Measurements from ENCODE around the gene RAD18. TPM values are rescaled to one million over a fixed set of nuclear protein-coding genes. Genes with fewer than 3 reads are reported as not detected.
A peak's percentile ranks its signal among the peaks of the same experiment; 100 is the strongest.

Gene RAD18, protein sequence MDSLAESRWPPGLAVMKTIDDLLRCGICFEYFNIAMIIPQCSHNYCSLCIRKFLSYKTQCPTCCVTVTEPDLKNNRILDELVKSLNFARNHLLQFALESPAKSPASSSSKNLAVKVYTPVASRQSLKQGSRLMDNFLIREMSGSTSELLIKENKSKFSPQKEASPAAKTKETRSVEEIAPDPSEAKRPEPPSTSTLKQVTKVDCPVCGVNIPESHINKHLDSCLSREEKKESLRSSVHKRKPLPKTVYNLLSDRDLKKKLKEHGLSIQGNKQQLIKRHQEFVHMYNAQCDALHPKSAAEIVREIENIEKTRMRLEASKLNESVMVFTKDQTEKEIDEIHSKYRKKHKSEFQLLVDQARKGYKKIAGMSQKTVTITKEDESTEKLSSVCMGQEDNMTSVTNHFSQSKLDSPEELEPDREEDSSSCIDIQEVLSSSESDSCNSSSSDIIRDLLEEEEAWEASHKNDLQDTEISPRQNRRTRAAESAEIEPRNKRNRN
- polyA plus RNA-seq (ENCODE audit: insufficient read length in 12 of 12): 10 to 100 TPM in 1 of 12 donors, 1 to 10 TPM in 10, not detected in 1; 4.3 to 12.9 (median 7.4) TPM
- long read RNA-seq, donor 1, full-length matches to known transcripts: 1 of 1 reads
- long read RNA-seq, donor 1, partial matches to known transcripts: 0 of 1 reads
- long read RNA-seq, donor 1, other reads (novel, unspliced or antisense): 0 of 1 reads
- long read RNA-seq, donor 2, full-length matches to known transcripts: 2 of 2 reads
- long read RNA-seq, donor 2, partial matches to known transcripts: 0 of 2 reads
- long read RNA-seq, donor 2, other reads (novel, unspliced or antisense): 0 of 2 reads
- long read RNA-seq, donor 3: 0 reads
- long read RNA-seq, donor 4: 0 reads
- long read RNA-seq, donor 5, full-length matches to known transcripts: 4 of 4 reads
- long read RNA-seq, donor 5, partial matches to known transcripts: 0 of 4 reads
- long read RNA-seq, donor 5, other reads (novel, unspliced or antisense): 0 of 4 reads
- long read RNA-seq, donor 6, partial matches to known transcripts: 0 of 2 reads
- long read RNA-seq, donor 6, other reads (novel, unspliced or antisense): 0 of 2 reads
- long read RNA-seq, donor 7: 0 reads
- long read RNA-seq, donor 8, full-length matches to known transcripts: 2 of 357 reads
- long read RNA-seq, donor 8, partial matches to known transcripts: 348 of 357 reads
- long read RNA-seq, donor 8, other reads (novel, unspliced or antisense): 7 of 357 reads
- long read RNA-seq, donor 9, full-length matches to known transcripts: 1 of 1 reads
- long read RNA-seq, donor 9, partial matches to known transcripts: 0 of 1 reads
- long read RNA-seq, donor 9, other reads (novel, unspliced or antisense): 0 of 1 reads
- long read RNA-seq, donor 10, full-length matches to known transcripts: 2 of 2 reads
- long read RNA-seq, donor 10, partial matches to known transcripts: 0 of 2 reads
- long read RNA-seq, donor 10, other reads (novel, unspliced or antisense): 0 of 2 reads
- long read RNA-seq, donor 11, full-length matches to known transcripts: 1 of 7 reads
- long read RNA-seq, donor 11, partial matches to known transcripts: 6 of 7 reads
- long read RNA-seq, donor 11, other reads (novel, unspliced or antisense): 0 of 7 reads

DNA sequence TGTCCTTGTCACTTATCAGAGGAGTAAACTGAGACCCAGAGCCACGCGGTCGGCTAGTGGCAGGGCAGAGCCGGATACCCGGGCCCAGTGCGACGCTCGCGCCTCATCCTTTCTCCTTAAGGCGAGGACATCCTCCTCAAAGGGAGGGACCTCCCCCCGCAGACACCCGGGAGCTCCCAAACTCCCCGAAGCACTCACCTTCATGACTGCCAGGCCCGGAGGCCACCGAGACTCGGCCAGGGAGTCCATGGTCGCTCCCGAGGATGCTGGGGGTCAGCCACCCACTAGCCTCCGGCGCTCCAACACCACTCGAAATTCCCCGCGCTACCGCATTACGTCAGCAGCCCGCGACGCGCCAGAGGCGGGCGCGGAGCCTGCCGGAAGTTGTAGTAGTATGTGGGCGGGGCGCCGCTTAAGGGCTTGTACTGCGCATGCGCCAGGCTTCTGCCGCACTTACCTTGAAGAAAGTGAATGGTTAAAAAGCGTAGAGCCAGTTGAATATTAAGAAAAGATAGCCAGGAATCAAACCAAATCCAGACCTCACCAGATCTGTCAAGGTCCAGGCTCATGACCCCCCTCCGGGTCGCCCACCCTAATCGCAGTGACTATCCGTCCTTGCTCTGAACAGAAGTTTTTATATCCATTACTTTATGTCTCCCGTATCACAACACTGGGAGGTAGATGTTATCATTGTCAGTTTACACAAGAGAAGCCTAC, at the start of gene RAD18:
Gene RAD18 (minus strand): TSS at position 336 of the 717 bp plus-strand sequence. CDS start 87 bp downstream, at position 249.
- peak; percentile 91 for DNase-seq

DNA sequence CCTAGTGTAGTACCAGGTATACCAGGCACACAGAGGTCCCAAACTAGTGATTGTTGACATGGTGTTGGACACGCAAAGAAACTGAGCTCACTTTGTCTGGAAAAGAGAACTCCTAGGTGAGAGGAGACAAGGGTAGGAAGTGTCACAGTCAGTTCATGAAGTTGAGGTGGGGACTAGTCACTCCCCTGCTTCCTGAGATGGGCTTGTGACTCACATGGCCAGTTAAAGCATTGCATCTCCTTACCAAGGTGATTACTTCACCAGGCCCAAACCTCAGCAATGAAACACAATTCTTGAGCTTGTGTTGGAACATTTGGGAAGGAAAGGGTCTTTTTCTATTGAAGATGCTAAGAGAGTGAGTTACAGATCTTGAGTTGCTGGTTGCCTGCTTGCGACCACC, 49.2 kb upstream of the RAD18 start:
- DNase-seq: no peak

DNA sequence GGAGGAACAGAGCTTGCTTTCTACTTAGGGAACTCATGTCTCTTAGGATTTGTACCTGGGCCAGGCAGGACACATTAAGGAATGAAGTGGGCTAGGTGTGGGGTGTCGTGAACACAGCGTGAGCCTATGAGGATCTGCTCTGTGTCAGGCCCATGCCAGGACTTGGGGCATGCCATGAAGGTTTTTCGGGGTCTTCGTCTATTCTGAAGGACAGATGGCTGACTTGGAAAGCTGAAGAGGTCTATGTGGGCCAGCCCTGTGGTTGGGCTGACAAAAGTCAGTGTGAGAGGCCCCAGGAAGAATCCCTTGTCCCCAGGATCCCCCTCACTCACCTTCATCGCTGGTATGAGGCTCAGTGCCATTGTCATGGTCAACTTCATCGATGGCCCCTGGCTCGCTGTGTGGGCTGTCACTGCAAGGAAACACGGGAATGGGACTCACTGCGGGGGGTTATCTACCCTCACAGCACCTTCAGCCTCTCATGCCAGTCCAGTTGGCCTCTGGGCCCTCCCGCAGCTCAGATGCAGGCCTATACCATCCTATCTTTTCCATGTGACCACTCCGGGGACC, 46.8 kb upstream of the RAD18 start:
- DNase-seq: no peak

DNA sequence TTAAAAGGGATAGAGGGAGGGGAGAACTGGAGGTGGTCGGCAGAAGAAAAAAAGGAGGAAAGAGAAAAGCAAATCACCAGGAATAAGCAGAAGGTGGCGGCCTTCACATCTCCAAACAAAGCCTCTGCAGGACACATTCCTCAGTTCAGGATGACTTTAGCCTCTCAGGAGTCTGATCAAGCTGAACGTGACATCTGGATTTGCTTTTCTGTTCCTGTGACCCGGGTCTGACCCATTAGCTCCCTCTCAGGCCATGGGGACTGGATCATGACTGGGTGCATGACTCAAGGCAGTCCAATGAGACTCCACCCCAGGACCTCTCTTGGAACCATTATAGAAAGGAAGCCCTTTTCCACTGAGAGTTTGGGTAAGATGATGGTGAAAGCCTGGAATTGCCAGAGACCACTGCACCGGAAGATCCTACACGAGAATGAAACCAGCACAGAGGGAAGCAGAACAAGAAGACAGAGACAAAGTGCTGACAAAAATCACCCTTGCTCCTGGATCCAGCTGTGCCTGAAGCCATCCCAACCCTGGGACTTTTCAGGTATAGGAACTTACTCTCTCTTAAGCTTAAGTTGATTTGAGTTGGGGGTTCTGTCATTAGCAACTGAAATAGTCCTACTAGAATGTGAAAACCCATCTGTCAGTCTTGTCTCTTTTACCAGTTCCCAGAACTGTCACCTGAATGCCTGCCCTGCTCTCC, 45.4 kb upstream of the RAD18 start:
- DNase-seq: no peak

DNA sequence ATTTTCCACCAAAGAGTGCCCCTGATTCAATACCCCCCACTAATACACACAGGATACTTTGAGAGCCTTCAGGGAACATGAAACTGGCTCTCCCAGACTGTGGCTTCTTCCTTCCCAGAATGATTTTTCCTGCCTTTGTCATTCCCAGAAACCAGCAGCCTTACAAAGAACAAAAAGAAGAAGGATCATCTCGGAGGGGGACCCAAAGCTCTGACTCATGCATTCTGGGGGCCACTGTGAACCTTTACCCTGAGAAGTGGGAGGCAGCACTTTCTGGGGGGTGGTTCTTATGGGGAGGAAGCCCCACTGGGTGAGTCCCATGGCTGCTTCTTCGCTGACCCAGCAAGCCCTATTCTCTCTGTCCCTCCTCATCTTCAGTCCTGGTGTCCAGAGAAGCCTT, 44.7 kb upstream of the RAD18 start:
- no peak for DNase-seq

DNA sequence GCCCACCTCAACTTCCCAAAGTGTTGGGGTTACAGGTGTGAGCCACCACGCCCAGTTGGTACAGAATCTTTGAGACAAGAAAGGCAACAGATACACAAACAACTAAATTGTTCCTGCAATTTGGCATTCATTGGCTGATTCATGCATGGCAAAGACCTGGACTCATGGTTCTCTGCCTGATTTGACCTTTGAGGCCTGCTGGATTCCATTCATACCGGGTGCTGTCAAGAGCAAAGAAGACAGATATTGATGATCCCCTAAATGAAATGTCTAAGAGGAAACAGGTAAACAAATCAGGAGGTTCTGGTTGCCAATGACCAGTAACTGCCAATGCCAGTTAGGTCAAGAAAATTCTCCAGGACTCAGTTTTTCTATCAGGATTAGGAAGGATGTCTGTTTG, 43.9 kb upstream of the RAD18 start:
- DNase-seq: no peak

DNA sequence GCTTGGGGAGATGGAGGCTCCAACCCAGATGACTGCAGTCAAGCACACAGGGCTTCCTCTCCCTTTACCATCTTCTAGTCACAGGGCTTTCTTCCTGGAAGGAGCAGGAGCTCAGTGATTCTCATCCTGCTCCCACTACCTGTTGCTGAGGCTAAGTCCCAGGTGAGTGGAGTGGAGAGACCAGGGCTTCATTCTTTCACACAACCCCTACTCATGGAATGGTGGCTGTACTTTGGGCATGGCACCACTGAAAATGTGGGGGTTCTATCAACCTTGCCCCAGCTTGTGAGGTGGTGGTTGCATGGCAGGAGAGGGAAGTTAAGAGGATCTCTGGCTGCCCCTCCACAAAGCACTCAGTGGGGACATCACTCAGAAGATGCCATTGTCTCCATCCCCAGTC, 36.8 kb upstream of the RAD18 start:
- no peak for DNase-seq

DNA sequence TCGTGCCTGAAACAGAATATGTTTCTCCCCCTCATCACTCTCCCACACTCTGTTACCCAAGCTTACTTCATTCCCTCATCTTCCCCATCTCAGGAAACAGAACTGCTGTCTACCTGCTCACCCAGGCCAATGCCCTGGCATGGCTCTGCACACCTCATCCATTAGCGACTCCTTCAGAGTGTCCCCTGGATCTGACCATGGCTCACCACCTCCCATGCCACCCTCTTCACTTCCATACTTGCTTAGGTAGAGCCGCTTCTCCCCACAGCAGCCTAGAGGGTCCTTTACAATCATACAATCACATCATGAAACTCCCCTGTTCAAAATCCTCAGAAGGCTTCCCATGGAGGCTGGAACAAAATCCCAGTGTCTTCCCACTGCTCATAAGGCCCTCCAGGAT, 33.9 kb upstream of the RAD18 start:
- DNase-seq: no peak

DNA sequence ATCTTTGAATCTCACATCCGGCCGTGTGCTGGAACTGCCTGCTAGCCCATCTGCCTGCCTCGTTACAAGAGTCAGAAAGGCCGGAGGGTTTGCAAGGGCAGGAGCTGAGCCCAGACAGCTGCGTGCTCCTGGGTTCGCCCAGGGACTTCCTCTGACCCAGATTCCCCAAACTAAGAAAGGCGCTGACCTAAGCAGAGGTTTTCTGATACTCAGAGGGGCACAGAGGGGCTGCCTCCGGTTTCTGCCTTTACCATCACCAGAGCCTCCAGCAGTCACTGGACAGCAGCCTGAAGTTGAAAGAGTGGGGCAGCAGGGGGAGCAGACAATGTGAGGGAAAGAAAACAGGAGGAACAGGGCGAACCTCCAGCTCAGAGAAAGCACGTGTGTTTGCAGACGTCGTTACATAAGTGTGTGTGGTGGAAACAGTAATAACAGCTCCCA, 33.4 kb upstream of the RAD18 start:
- DNase-seq: peak; percentile 85

DNA sequence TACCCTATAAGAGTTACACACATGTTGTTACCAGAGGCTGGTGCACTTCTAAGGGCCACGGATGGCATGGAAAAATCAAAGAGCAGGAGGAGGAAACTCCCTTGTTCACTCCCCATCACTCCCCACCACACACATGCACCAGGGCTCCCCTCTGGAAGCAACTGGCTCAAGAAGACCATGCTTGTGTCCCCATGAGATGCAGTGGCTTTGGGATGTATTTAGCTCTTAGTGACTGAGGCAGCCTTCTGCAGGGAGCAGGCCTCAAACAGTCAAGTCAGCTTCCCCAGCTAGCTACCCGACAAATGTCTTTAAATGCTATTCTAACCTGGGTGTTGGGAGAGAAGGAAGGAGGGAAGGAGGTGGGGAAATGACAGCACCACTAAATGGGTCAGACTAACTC, 32.9 kb upstream of the RAD18 start:
- no peak for DNase-seq

DNA sequence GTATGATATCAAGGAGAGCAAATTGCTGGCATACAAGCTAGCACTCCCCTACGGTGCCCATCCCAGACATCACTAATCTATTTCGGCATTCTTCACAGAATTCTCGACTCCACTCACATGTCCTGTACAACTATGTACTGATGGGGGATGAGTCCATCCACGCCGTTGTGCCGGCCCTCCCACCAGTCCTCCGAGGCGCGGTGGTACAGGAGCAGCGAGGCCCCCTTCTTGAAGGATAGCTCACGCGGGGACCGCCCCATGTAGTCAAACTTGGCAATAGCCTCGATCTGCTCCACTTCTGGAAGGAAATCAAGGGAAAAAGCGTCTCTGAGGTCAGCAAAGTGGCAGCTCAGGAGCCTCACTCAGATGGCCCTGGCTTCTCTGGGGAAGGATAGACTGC, 31.0 kb upstream of the RAD18 start:
- no peak for DNase-seq

DNA sequence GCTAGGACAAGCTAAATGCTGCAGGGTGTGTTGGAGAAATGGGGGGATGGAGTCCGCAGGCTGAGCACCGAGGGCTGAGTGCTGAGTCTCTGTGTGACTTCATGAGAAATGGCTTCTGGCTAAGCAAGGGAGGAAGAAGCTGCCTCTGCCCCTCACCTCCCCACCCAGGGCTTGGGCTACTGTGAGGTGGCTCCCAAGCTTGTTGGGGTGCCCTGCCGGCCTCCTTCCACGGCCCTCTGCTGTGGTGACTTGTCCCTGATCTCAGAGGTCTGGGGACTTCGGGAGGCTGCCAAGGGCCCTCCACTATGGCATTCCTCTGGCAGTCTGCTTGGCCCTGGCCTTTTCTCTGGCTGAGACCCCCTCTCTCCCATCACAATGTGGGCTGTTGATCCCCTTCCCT, 30.1 kb upstream of the RAD18 start:
- no peak for DNase-seq

DNA sequence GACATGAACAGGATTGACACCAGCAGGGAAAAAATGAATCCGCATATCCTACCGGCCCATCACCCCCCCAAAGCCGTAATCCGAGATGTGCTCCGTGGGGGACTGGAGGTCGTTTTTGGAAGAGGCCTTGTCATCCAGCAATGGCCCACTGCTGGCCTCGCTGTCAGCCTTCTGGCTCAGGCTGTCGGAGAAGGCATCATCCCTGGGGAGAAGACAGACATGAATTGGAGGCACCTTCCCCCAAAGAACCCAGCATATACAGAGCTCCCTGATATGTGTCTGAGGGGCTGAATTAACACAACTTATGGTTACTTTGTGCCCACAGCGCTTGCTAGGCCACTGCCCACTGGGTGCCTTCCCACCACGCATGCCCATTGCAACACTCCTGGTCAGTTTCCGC, 29.6 kb upstream of the RAD18 start:
- DNase-seq: no peak

DNA sequence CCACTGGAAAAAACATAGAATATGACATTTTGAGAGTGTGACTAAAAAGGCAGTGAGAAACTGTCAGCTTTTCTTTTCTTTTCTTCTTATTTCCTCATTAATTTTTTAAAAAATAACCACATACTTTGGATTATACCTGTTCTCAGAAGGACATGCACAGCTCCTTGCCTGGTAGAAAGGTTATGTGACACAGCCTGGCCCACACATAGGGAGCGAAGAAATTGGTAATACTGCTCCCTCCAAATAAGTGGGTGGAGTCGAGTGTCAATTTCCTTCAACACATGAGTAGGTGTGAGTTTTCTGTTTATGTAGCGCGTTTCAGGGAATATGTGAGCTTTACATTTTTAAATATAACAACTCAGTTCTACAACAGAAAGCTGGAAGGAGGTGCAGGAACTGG, 28.9 kb upstream of the RAD18 start:
- DNase-seq: no peak

DNA sequence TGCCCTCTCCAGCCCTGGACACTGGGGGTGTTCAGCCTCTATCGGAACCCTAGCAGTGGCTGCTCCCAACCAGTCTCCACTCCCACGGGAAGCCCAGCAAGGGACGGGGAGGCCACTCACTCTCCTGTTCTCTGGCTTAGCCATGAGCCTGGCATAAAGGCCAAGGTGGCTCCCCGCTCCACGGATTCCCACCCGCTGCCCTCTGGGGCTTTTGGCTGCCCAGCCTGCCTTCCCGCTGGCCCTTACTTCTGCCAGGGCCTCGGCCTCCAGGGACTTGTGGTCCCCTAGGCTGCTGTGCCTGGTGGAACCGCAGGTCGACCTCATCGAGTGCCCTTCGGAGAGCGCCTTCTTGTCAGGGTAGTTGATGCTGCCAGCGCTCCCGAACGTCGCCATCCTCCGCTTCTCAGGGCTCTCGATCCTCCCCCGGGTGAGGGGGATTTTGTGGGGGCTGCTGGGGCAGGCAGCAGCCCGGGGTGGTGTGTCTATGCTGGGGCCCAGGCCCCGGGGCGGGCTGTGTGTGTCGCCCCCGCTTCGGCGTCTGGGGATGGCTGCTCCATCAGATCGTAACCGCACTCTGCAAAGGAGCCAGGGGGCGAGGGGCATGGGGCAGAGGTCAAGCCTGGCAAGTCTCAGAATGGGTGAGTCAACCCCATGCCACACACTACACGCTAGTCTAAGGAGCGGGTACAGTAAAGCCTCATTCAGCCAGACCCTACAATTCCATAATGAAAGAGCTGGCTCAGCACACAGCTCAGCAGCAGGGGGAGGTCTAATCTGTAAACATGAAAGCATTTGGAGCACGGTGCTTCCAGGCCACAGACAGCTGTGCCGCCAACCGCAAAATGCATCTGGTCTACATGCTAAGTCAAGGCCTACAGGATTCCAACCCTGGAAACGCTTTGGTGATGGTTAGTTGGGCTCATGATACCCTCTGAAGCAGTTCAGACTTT, 27.3 kb upstream of the RAD18 start:
- no peak for DNase-seq

DNA sequence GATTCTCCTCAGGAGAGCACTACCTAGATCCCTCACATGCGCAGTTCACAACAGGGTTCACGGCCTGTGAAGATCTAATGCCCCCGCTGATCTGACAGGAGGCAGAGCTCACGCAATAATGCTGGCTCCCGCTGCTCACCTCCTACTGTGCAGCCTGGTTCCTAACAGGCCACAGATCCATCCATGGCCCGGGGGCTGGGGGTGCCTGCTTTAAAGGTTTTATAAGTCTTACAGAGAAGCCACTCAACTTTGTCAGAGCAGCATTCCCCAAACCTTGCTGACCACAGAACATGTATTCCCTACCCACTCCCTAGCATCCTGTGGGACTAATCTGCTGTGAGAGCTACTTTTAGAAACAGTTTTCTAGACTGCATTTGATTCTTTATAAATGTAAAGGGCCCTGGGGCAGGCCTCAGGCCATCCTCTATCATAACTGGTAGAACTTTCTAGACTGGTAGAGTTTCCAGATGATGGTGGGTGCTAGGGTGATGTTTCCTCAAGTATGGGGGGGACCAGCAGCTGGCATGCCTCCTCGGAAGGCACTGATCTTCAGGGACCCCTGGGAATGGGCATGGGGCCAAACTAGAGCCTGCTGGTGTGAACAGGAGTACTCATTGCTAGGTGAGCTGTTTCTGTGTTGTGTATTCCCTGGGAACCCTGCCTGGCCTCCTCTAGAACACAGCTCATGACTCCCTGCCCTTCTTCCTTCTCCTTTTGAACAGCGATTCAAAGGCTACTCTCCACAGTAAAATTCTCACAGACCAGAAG, 25.7 kb upstream of the RAD18 start:
- DNase-seq: no peak

DNA sequence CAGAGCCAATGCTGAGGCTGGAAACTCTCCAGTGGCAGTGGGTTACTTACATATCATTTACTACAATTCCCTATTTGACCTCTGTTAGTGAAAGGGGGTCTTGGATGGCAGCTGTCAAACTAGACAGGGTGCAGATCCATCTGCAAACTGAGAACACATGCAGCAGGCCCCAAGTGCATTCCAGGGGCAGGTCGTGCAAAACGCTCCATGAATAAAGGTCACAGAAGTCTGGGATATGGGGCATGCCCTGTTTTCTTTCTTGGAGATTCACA, 25.0 kb upstream of the RAD18 start:
- no peak for DNase-seq

Measured in muscle of arm (tissue), 14 donors.